Measurements from ENCODE around the gene RAB4B. TPM values are rescaled to one million over a fixed set of nuclear protein-coding genes. Genes with fewer than 3 reads are reported as not detected.

RAB4B gene
- total RNA-seq, 1 experiment from 2014 or later = 29.7 TPM

DNA sequence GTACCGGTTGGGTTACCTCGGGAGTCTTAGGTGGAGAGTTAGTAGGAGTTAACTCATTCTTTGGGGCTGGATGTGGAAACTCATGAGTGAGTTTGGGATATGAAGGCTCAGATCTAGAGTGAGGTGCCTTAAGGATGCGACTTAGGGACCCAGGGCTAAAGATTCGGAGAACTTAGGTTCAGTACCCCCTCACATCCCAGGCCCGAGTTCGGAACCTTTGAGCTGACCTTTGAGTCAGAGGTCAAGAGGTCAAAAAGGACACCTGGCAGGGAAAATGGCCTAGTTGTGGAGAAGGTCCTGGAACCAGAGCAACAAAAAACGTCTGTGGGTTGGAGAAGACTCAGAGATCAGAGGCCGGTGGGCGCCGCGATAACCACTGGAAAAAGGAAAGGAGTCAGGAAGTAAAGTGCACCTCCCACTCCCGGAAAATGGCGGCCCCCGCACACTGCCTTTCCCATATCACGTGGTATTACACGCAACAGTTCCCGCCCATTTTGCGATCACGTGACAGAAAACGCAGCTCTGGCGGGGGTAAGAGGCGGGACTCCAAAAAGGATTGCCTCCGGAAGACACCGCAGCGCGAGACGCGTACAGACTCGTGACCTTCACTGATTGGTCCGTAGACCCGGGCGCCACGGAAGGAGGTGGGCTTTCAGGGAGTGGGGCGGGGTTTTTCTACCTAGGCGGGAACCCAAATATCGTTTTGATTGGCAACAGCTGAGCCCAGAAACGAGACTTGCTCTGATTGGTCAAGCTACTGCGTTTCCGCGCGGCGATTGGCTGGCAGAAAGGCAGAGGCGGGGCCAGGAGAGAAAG, 27.8 kb upstream of the RAB4B start, which contains the start of gene ACTMAP:
Gene ACTMAP (minus strand): TSS at position 420 of the 816 bp plus-strand sequence. CDS start 674 bp downstream, outside the sequence.
- H3K9me3 Mint-ChIP-seq = no peaks in the 10 kb centered on the region
- CTCF ChIA-PET = interaction anchor here (0.5 to 2.5 kb wide), 13 partner anchors 28 to 512 kb away, joined by 3 to 13 read pairs (median 6); partner anchors contain the start of genes COQ8B, EGLN2, ITPKC and RAB4B
- H3K36me3 Mint-ChIP-seq = peaks cover 30% of the 10 kb centered on the region
- TF ChIP-seq FOXJ3 (CRISPR knock-in tag; IDR thresholded peaks at IDR 0.05; ENCODE audit: borderline replicate concordance) (no peak), ELF4 (CRISPR knock-in tag; IDR thresholded peaks at IDR 0.05; ENCODE audit: low read depth) (no peak), SMAD3 (CRISPR knock-in tag; IDR thresholded peaks at IDR 0.05; ENCODE audit: borderline replicate concordance) (no peak), IRF2 (CRISPR knock-in tag; IDR thresholded peaks at IDR 0.05; ENCODE audit: borderline replicate concordance, low read depth) (no peak), NFYB (CRISPR knock-in tag; conservative IDR thresholded peaks at IDR 0.05; ENCODE audit: low read depth) (peak; percentile 78), RORB (CRISPR knock-in tag; IDR thresholded peaks at IDR 0.05) (no peak), PREB (CRISPR knock-in tag; IDR thresholded peaks at IDR 0.05; ENCODE audit: borderline replicate concordance) (no peak), ZNF671 (CRISPR knock-in tag; IDR thresholded peaks at IDR 0.05) (no peak), E2F4 (CRISPR knock-in tag; IDR thresholded peaks at IDR 0.05; ENCODE audit: borderline replicate concordance, low read depth) (peak; percentile 52; the same call in 1 of the 2 replicates), ZNF416 (CRISPR knock-in tag; IDR thresholded peaks at IDR 0.05) (no peak), ZNF532 (CRISPR knock-in tag; IDR thresholded peaks at IDR 0.05; ENCODE audit: borderline replicate concordance) (no peak), NFATC4 (CRISPR knock-in tag; IDR thresholded peaks at IDR 0.05) (no peak), FOXP1 (CRISPR knock-in tag; IDR thresholded peaks at IDR 0.05; ENCODE audit: borderline replicate concordance) (0 out of 2 replicates have a peak, but pooled peaks have one; percentile 23), MXD4 (CRISPR knock-in tag; IDR thresholded peaks at IDR 0.05; ENCODE audit: borderline replicate concordance) (no peak)
- TF ChIP-seq, protein P1, sequence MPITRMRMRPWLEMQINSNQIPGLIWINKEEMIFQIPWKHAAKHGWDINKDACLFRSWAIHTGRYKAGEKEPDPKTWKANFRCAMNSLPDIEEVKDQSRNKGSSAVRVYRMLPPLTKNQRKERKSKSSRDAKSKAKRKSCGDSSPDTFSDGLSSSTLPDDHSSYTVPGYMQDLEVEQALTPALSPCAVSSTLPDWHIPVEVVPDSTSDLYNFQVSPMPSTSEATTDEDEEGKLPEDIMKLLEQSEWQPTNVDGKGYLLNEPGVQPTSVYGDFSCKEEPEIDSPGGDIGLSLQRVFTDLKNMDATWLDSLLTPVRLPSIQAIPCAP (CRISPR knock-in tag; IDR thresholded peaks at IDR 0.05) = no peak
- TF ChIP-seq, protein P2, sequence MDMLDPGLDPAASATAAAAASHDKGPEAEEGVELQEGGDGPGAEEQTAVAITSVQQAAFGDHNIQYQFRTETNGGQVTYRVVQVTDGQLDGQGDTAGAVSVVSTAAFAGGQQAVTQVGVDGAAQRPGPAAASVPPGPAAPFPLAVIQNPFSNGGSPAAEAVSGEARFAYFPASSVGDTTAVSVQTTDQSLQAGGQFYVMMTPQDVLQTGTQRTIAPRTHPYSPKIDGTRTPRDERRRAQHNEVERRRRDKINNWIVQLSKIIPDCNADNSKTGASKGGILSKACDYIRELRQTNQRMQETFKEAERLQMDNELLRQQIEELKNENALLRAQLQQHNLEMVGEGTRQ (CRISPR knock-in tag; IDR thresholded peaks at IDR 0.05) = peak; percentile 98
- TF ChIP-seq, protein P3, sequence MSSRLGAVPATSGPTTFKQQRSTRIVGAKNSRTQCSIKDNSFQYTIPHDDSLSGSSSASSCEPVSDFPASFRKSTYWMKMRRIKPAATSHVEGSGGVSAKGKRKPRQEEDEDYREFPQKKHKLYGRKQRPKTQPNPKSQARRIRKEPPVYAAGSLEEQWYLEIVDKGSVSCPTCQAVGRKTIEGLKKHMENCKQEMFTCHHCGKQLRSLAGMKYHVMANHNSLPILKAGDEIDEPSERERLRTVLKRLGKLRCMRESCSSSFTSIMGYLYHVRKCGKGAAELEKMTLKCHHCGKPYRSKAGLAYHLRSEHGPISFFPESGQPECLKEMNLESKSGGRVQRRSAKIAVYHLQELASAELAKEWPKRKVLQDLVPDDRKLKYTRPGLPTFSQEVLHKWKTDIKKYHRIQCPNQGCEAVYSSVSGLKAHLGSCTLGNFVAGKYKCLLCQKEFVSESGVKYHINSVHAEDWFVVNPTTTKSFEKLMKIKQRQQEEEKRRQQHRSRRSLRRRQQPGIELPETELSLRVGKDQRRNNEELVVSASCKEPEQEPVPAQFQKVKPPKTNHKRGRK (CRISPR knock-in tag; IDR thresholded peaks at IDR 0.05; ENCODE audit: borderline replicate concordance) = no peak
- TF ChIP-seq, protein P4, sequence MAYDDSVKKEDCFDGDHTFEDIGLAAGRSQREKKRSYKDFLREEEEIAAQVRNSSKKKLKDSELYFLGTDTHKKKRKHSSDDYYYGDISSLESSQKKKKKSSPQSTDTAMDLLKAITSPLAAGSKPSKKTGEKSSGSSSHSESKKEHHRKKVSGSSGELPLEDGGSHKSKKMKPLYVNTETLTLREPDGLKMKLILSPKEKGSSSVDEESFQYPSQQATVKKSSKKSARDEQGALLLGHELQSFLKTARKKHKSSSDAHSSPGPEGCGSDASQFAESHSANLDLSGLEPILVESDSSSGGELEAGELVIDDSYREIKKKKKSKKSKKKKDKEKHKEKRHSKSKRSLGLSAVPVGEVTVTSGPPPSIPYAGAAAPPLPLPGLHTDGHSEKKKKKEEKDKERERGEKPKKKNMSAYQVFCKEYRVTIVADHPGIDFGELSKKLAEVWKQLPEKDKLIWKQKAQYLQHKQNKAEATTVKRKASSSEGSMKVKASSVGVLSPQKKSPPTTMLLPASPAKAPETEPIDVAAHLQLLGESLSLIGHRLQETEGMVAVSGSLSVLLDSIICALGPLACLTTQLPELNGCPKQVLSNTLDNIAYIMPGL (CRISPR knock-in tag; IDR thresholded peaks at IDR 0.05) = no peak
- TF ChIP-seq, protein P5, sequence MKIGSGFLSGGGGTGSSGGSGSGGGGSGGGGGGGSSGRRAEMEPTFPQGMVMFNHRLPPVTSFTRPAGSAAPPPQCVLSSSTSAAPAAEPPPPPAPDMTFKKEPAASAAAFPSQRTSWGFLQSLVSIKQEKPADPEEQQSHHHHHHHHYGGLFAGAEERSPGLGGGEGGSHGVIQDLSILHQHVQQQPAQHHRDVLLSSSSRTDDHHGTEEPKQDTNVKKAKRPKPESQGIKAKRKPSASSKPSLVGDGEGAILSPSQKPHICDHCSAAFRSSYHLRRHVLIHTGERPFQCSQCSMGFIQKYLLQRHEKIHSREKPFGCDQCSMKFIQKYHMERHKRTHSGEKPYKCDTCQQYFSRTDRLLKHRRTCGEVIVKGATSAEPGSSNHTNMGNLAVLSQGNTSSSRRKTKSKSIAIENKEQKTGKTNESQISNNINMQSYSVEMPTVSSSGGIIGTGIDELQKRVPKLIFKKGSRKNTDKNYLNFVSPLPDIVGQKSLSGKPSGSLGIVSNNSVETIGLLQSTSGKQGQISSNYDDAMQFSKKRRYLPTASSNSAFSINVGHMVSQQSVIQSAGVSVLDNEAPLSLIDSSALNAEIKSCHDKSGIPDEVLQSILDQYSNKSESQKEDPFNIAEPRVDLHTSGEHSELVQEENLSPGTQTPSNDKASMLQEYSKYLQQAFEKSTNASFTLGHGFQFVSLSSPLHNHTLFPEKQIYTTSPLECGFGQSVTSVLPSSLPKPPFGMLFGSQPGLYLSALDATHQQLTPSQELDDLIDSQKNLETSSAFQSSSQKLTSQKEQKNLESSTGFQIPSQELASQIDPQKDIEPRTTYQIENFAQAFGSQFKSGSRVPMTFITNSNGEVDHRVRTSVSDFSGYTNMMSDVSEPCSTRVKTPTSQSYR (CRISPR knock-in tag; IDR thresholded peaks at IDR 0.05) = no peak

More for the DNA sequence above, 27.8 kb upstream of the RAB4B start, which contains the start of gene ACTMAP:
- peak; percentile 93 for ATAC-seq
- peak within 1 kb of the TSS; percentile 100 for H3K27ac Mint-ChIP-seq
- H3K4me3 Mint-ChIP-seq = peak within 1 kb of the TSS; percentile 99
- peaks cover 38% of the 10 kb centered on the region for H3K4me1 Mint-ChIP-seq
- DNase-seq (ENCODE audit: low spot score) = peak; percentile 99
- POLR2A ChIA-PET = interaction anchor here (0.5 to 2.5 kb wide), 11 partner anchors 9 to 512 kb away, joined by 3 to 34 read pairs (median 3); partner anchors contain the start of genes COQ8B, EGLN2, ITPKC and NUMBL
- no peaks in the 10 kb centered on the region for H3K27me3 Mint-ChIP-seq (ENCODE audit: low read depth)
